Spleen (tissue), 11 donors: ENCODE measurements around the gene GNL2. TPM values are rescaled to one million over a fixed set of nuclear protein-coding genes. Genes with fewer than 3 reads are reported as not detected.
"Not testable (repeated sequence)": the region's sequence is repeated elsewhere in the genome, so short reads cannot be mapped to it uniquely, and the experiment has no call there.

Experiments
- DNase-seq: peaks from one replicate; pipeline ENCODE4 v3.0.0-alpha.2; 2020
- H3K27ac ChIP-seq, 8 donors: fragments of 200-600 bp; sonication (generic) in 7 of 8; 1 replicate in 4 of 8; 2 replicates in 4 of 8; pipeline versions ENCODE4 v1.5.0 to v1.8.0; 2016 to 2021; ENCODE audit warnings: inconsistent platforms in 4 of 8, mild to moderate bottlenecking in 4 of 8, moderate library complexity in 1 of 8
- H3K27me3 ChIP-seq, 7 donors: fragments of 200-600 bp; sonication (generic) in 6 of 7; replicated peaks in 1 of 7; 1 replicate in 4 of 7; 2 replicates in 3 of 7; pipeline versions ENCODE4 v1.5.0 to v1.8.0; 2016 to 2021; ENCODE audit warnings: inconsistent platforms in 3 of 7, mild to moderate bottlenecking in 1 of 7
- H3K36me3 ChIP-seq, 6 donors: fragments of 200-600 bp; sonication (generic) in 5 of 6; 1 replicate in 4 of 6; 2 replicates in 2 of 6; pipeline versions ENCODE4 v1.5.0 to v1.8.0; 2016 to 2021; ENCODE audit warnings: inconsistent platforms in 2 of 6
- H3K4me1 ChIP-seq, 6 donors: fragments of 200-600 bp; sonication (generic) in 5 of 6; 1 replicate in 3 of 6; 2 replicates in 3 of 6; pipeline versions ENCODE4 v1.5.0 to v1.8.0; 2016 to 2021; ENCODE audit warnings: inconsistent platforms in 3 of 6
- H3K4me3 ChIP-seq, 8 donors: fragments of 200-600 bp; sonication (generic) in 7 of 8; 1 replicate in 4 of 8; 2 replicates in 4 of 8; pipeline versions ENCODE4 v1.5.0 to v1.8.0; 2016 to 2021; ENCODE audit warnings: inconsistent platforms in 4 of 8, mild to moderate bottlenecking in 4 of 8, moderate library complexity in 2 of 8
- H3K9me3 ChIP-seq, 8 donors: fragments of 200-600 bp; sonication (generic) in 7 of 8; 1 replicate in 4 of 8; 2 replicates in 4 of 8; pipeline versions ENCODE4 v1.5.0 to v1.8.0; 2016 to 2021; ENCODE audit warnings: inconsistent platforms in 4 of 8
- POLR2A ChIP-seq, 3 donors: fragments of 450-650 bp; IDR thresholded peaks; one replicate each; pipeline ENCODE4 v1.5.1; 2017; ENCODE audit warnings: antibody characterized with exemption in 3 of 3, mild to moderate bottlenecking in 1 of 3
- POLR2AphosphoS5 ChIP-seq, 3 donors: sonication (generic); formaldehyde crosslinking; IDR thresholded peaks; one replicate each; pipeline ENCODE4 v1.5.1; 2017; ENCODE audit warnings: antibody characterized with exemption in 3 of 3
- WGBS, 5 donors: extraction: QIAGEN DNeasy Blood & Tissue Kit in 3 of 5; methylation state at CpG; one replicate each; pipeline versions ENCODE4 v1.1.5 to v1.1.7; 2013 to 2018; 5-methylcytosine and 5-hydroxymethylcytosine counted together
- intact Hi-C: fragments of 100-400 bp; cut with DNase I; formaldehyde crosslinking; loops from one replicate; pipeline ENCODE4 v1.15.0; 2023; ENCODE audit warnings: low total_unique reads
- polyA plus RNA-seq, 3 donors: library from polyadenylated mRNA; stranded (reverse); fragments of 200-250 nt; gene quantifications; one replicate each; pipeline ENCODE4 v1.2.1, GENCODE V29; 2013
- total RNA-seq, 7 donors: library from RNA; depleted of rRNA in 3 of 7; stranded (reverse); fragments of >200 nt in 3 of 7; fragmentation: NEBNext Ultra II Directional in 4 of 7; extraction: Animal tissue kit (Norgen Biotek cat#: 25700) in 4 of 7; gene quantifications; one replicate each; pipeline versions ENCODE4 v1.1.0 to v1.2.1, GENCODE V29; 2016 to 2021
- TF ChIP-seq, protein P1 (sequence below), 11 experiments: fragments of 200-600 bp in 7 of 11; fragments of 450-650 bp in 4 of 11; sonication (generic) in 4 of 11; IDR thresholded peaks in 8 of 11; conservative IDR thresholded peaks in 3 of 11; 1 replicate in 7 of 11; 2 replicates in 4 of 11; pipeline versions ENCODE4 v1.4.0 to v1.8.0; 2016 to 2021; ENCODE audit warnings: antibody characterized with exemption in 11 of 11, inconsistent platforms in 4 of 11, mild to moderate bottlenecking in 1 of 11
- donor health status: healthy with polysubstance abuse.
- donor health status: DM: no; HTN: no; CAD: no; lungs with moderate emphysema.
- donor health status: DM: no; HTN: no; CAD: no.
- donor health status: Bipolar disorder and iron deficiency.
- donor health status: healthy.
- donor health status: DM: no; HTN: no; CAD: no.
- donor health status: DM: yes; HTN: yes; CAD: no.

Gene GNL2
- total and polyA plus RNA-seq, 10 donors: 28.9 to 58.0 (median 35.6) TPM

DNA sequence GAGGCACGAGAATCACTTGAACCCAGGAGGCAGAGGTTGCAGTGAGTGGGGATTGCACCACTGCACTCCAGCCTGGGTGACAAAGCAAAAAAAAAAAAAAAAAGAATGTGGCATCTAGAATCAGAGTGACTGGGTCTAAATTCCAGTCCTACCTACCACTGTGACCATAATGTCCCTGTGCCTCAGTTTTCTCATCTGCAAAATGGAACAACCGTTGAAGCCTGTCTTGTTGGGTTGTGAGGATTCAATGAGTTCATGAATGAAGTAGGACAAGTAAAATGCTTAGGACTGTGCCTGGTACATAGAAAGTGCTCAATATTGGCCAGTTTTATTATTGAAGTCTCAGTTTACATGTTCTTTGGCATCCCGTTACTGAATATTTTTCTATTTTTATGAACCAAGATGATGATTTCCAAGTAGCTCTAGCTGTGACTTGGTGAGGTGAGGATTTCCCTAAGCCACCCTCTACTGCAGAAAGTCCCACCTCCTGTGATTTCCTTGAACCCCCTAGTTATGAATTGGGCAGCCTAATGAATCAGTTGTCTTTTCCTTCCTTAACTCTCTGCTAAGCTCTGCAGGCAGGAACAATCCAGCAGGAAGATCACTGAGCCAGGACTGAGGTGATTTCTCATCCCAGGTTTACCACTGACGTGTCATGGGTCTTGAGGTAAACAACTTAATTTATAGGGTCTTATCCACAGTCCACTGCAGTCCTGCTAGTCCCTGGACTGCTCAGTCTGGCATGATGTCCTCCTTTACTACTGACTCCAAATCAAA, 62.2 kb downstream of the GNL2 start:
- no peaks in the 10 kb centered on the region for H3K27me3 ChIP-seq
- H3K4me3 ChIP-seq: no peak overlapping the region
- 90 to 95% (median 92%) methylated on average over 4 of the region's 4 CpGs for WGBS, 5 donors
- intact Hi-C loops: no loop called here
- no peak for TF ChIP-seq POLR2A (IDR thresholded peaks at IDR 0.05)
- no peak for TF ChIP-seq POLR2AphosphoS5 (IDR thresholded peaks at IDR 0.05)
- TF ChIP-seq, protein P1, sequence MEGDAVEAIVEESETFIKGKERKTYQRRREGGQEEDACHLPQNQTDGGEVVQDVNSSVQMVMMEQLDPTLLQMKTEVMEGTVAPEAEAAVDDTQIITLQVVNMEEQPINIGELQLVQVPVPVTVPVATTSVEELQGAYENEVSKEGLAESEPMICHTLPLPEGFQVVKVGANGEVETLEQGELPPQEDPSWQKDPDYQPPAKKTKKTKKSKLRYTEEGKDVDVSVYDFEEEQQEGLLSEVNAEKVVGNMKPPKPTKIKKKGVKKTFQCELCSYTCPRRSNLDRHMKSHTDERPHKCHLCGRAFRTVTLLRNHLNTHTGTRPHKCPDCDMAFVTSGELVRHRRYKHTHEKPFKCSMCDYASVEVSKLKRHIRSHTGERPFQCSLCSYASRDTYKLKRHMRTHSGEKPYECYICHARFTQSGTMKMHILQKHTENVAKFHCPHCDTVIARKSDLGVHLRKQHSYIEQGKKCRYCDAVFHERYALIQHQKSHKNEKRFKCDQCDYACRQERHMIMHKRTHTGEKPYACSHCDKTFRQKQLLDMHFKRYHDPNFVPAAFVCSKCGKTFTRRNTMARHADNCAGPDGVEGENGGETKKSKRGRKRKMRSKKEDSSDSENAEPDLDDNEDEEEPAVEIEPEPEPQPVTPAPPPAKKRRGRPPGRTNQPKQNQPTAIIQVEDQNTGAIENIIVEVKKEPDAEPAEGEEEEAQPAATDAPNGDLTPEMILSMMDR (IDR thresholded peaks at IDR 0.05 in 8 of 11, conservative IDR thresholded peaks at IDR 0.05 in 3 of 11): no peak
- no peak overlapping the region for H3K27ac ChIP-seq
- peaks cover 0 to 3% (median 0%) of the 10 kb centered on the region in 6 donors for H3K4me1 ChIP-seq
- peaks cover 0 to 53% (median 30%) of the 10 kb centered on the region in 6 donors for H3K36me3 ChIP-seq
- no peak for DNase-seq
- H3K9me3 ChIP-seq: no peaks in the 10 kb centered on the region

- H3K9me3 ChIP-seq, DNase-seq, H3K4me1 ChIP-seq, H3K4me3 ChIP-seq, intact Hi-C loops, H3K27me3 ChIP-seq, H3K27ac ChIP-seq: not testable (repeated sequence)
- WGBS, 5 donors: 89 to 100% (median 95%) methylated on average over 4 of the region's 4 CpGs
- peaks cover 0 to 44% (median 21%) of the 10 kb centered on the region in 6 donors for H3K36me3 ChIP-seq
These were observed 63.1 kb downstream of the GNL2 start for GRCh38 chr1:37532418-37533156.

DNA sequence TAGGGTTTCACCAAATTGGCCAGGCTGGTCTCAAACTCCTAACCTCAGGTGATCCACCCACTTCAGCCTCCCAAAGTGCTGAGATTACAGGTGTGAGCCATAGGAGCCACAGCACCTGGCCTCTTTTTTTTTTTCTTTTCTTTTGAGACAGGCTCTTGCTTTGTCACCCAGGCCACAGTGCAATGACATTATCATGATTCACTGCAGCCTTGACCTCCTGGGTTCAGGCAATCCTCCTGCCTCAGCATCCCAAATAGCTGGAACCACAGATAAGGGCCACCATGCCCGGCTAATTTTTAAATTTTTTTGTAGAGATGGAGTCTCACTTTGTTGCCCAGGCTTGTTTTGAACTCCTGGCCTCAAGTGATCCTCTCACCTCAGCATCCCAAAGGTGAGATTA, 65.8 kb downstream of the GNL2 start:
- H3K27me3 ChIP-seq, intact Hi-C loops, DNase-seq, H3K27ac ChIP-seq, H3K9me3 ChIP-seq, H3K4me1 ChIP-seq, H3K4me3 ChIP-seq: not testable (repeated sequence)
- 72 to 88% (median 82%) methylated on average over 1 of the region's 1 CpG for WGBS, 5 donors
- H3K36me3 ChIP-seq: peaks cover 0 to 18% (median 0%) of the 10 kb centered on the region in 6 donors

DNA sequence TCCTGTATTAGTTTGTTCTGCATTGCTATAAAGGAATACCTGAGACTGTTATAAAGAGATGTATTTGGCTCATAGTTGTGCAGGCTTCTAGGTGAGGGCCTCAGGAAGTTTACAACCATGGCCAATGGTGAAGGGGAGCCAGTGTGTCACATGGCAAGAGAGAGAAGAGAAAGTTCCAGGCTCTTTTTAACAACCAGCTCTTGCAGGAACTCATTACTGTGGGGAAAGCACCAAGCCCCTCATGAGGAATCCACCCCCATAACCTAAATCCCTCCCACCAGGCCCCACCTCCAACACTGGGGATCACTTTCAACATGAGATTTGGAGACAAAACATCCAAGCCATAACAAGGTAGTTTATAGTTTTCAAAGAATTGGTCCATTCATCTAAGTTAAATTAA, 76.1 kb downstream of the GNL2 start:
- H3K27me3 ChIP-seq: no peaks in the 10 kb centered on the region
- intact Hi-C loops: no loop called here
- peaks cover 0 to 10% (median 7%) of the 10 kb centered on the region in 6 donors for H3K4me1 ChIP-seq
- DNase-seq: no peak
- peak overlapping the region in 4 of 8 donors; percentile 2 to 58 (median 16) for H3K4me3 ChIP-seq
- H3K27ac ChIP-seq: no peak overlapping the region
- TF ChIP-seq POLR2AphosphoS5 (IDR thresholded peaks at IDR 0.05) (no peak), POLR2A (IDR thresholded peaks at IDR 0.05) (no peak)
- TF ChIP-seq, protein P1 (IDR thresholded peaks at IDR 0.05 in 8 of 11, conservative IDR thresholded peaks at IDR 0.05 in 3 of 11): no peak
- no peaks in the 10 kb centered on the region for H3K9me3 ChIP-seq
- no peaks in the 10 kb centered on the region for H3K36me3 ChIP-seq

GRCh38 chr1:37518929-37519328, 76.8 kb downstream of the GNL2 start:
- TF ChIP-seq POLR2AphosphoS5 (IDR thresholded peaks at IDR 0.05): peak in 2 of 3 donors; percentile 46 to 69
- H3K27me3 ChIP-seq, H3K36me3 ChIP-seq, H3K9me3 ChIP-seq, intact Hi-C loops, DNase-seq: not testable (repeated sequence)
- Histone ChIP-seq H3K4me1 (peaks cover 0 to 12% (median 7%) of the 10 kb centered on the region in 6 donors), H3K27ac (peak overlapping the region in 3 of 8 donors; percentile 30 to 43 (median 43)), H3K4me3 (peak overlapping the region in 4 of 8 donors; percentile 2 to 58 (median 16))
- WGBS, 5 donors: 67 to 79% (median 75%) methylated on average over 15 of the region's 15 CpGs

- H3K4me3 ChIP-seq, H3K27ac ChIP-seq, H3K9me3 ChIP-seq, DNase-seq, H3K27me3 ChIP-seq, H3K36me3 ChIP-seq, intact Hi-C loops: not testable (repeated sequence)
- WGBS, 5 donors: 93 to 97% (median 95%) methylated on average over 13 to 30 of the region's 31 CpGs; no CpG with 5 or more reads in 1 of the 5 donors
- H3K4me1 ChIP-seq: peaks cover 4 to 19% (median 14%) of the 10 kb centered on the region in 6 donors
These were observed 77.5 kb downstream of the GNL2 start for GRCh38 chr1:37518241-37518640.
